HEK293T (cell line): ENCODE measurements around the gene PITPNM3.

Source experiments
- BHLHE40 ChIP-seq: fragments of 450-650 bp; IDR thresholded peaks from 2 replicates; pipeline ENCODE4 v1.6.1; 2016; ENCODE audit warnings: mild to moderate bottlenecking, moderate library complexity, borderline replicate concordance
- FOXA1 ChIP-seq: fragments of 450-650 bp; IDR thresholded peaks from 2 replicates; pipeline ENCODE4 v1.6.1; 2016; ENCODE audit warnings: mild to moderate bottlenecking
- SUZ12 ChIP-seq: fragments of 450-650 bp; IDR thresholded peaks from 2 replicates; pipeline ENCODE4 v1.6.1; 2016; ENCODE audit warnings: mild to moderate bottlenecking
- TARDBP ChIP-seq: fragments of 450-650 bp; IDR thresholded peaks from 2 replicates; pipeline ENCODE4 v1.6.1; 2016

GRCh38 chr17:6567528-6568183 lies 11.3 kb upstream of the PITPNM3 start:
- TF ChIP-seq BHLHE40 (no peak), FOXA1 (no peak), SUZ12 (no peak), TARDBP (no peak)
